OCI-LY3 (cell line): Measurements from ENCODE around the gene PATZ1.

Source experiments
- H2AFZ ChIP-seq: fragments of 200-600, 300-600 bp; shearing (Covaris generic); 2 replicates; pipeline ENCODE4 v1.6.0; 2014; ENCODE audit warnings: antibody characterized with exemption, low read depth, low read length
- H3K27ac ChIP-seq: fragments of 200-600, 300-600 bp; sonication (generic); 2 replicates; pipeline ENCODE4 v1.5.1; 2014; ENCODE audit warnings: mild to moderate bottlenecking, low read length, moderate library complexity, mixed read lengths
- H3K27me3 ChIP-seq: fragments of 200-600, 300-600 bp; sonication (generic); 2 replicates; pipeline ENCODE4 v1.6.1; 2014; ENCODE audit warnings: low read depth, low read length, mixed read lengths
- H3K36me3 ChIP-seq: fragments of 200-600, 300-600 bp; sonication (generic); replicated peaks from 2 replicates; pipeline ENCODE3; 2014; ENCODE audit warnings: low read depth, low read length, mixed read lengths
- H3K4me1 ChIP-seq: fragments of 300-600, 200-600 bp; sonication (generic); 2 replicates; pipeline ENCODE4 v1.6.1; 2014; ENCODE audit warnings: low read length, mixed read lengths
- H3K4me2 ChIP-seq: fragments of 200-600, 300-600 bp; sonication (generic); 2 replicates; pipeline ENCODE4 v1.6.1; 2014; ENCODE audit warnings: low read length, mixed read lengths
- H3K4me3 ChIP-seq: fragments of 300-600, 200-600 bp; sonication (generic); 2 replicates; pipeline ENCODE4 v1.5.1; 2014; ENCODE audit warnings: antibody characterized with exemption, mild to moderate bottlenecking, low read length, moderate library complexity
- H3K79me2 ChIP-seq: fragments of 300-600, 200-600 bp; shearing (Covaris generic); 2 replicates; pipeline ENCODE4 v1.6.1; 2014; ENCODE audit warnings: mild to moderate bottlenecking, low read length, mixed read lengths
- H3K9ac ChIP-seq: fragments of 300-600, 200-600 bp; shearing (Covaris generic); 2 replicates; pipeline ENCODE4 v1.6.0; 2014; ENCODE audit warnings: mild to moderate bottlenecking, low read length, moderate library complexity
- H3K9me3 ChIP-seq: fragments of 200-600, 300-600 bp; shearing (Covaris generic); 2 replicates; pipeline ENCODE4 v1.6.1; 2014; ENCODE audit warnings: low read length, mixed read lengths; ENCODE audit not compliant: insufficient read depth
- H4K20me1 ChIP-seq: fragments of 200-600, 300-600 bp; sonication (generic); 2 replicates; pipeline ENCODE4 v1.6.1; 2016; ENCODE audit warnings: low read length, mixed read lengths; ENCODE audit not compliant: insufficient read depth
- CTCF ChIP-seq: fragments of 200-600, 300-600 bp; sonication (generic); IDR thresholded peaks from 2 replicates; pipeline ENCODE4 v1.5.1; 2014; ENCODE audit warnings: antibody characterized with exemption, low read length, low read depth
- EZH2phosphoT487 ChIP-seq: fragments of 200-600 bp; shearing (Covaris generic); IDR thresholded peaks from 2 replicates; pipeline ENCODE4 v1.6.1; 2018; ENCODE audit warnings: antibody characterized with exemption, mixed run types, low read depth

Gene PATZ1

GRCh38 chr22:31286360-31287255, 59.5 kb downstream of the PATZ1 start:
- no peaks in the 10 kb centered on the region for H3K9me3 ChIP-seq
- H3K4me1 ChIP-seq = peaks cover 21% of the 10 kb centered on the region
- H3K4me3 ChIP-seq = no peak overlapping the region
- no peak overlapping the region for H3K4me2 ChIP-seq
- no peak overlapping the region for H2AFZ ChIP-seq
- H3K36me3 ChIP-seq = peaks cover 2% of the 10 kb centered on the region
- H3K79me2 ChIP-seq = no peaks in the 10 kb centered on the region
- TF ChIP-seq CTCF (no peak), EZH2phosphoT487 (no peak)
- H3K27me3 ChIP-seq = no peaks in the 10 kb centered on the region
- no peak overlapping the region for H3K9ac ChIP-seq
- H4K20me1 ChIP-seq = no peaks in the 10 kb centered on the region
- H3K27ac ChIP-seq = no peak overlapping the region

- H3K36me3 ChIP-seq = peaks cover 15% of the 10 kb centered on the region
- no peak overlapping the region for H3K4me3 ChIP-seq
- no peaks in the 10 kb centered on the region for H3K9me3 ChIP-seq
- no peak overlapping the region for H3K9ac ChIP-seq
- H3K79me2 ChIP-seq = no peaks in the 10 kb centered on the region
- no peaks in the 10 kb centered on the region for H3K27me3 ChIP-seq
- H3K4me1 ChIP-seq = peaks cover 10% of the 10 kb centered on the region
- H3K4me2 ChIP-seq = no peak overlapping the region
- no peak overlapping the region for H2AFZ ChIP-seq
- no peak overlapping the region for H3K27ac ChIP-seq
- no peaks in the 10 kb centered on the region for H4K20me1 ChIP-seq
- TF ChIP-seq CTCF (no peak), EZH2phosphoT487 (no peak)
Measured at GRCh38 chr22:31284281-31285155, 61.6 kb downstream of the PATZ1 start.

GRCh38 chr22:31282748-31283468, 63.2 kb downstream of the PATZ1 start:
- peaks cover 25% of the 10 kb centered on the region for H3K36me3 ChIP-seq
- H3K4me2 ChIP-seq = no peak overlapping the region
- H3K27ac ChIP-seq = no peak overlapping the region
- H3K27me3 ChIP-seq = no peaks in the 10 kb centered on the region
- no peaks in the 10 kb centered on the region for H4K20me1 ChIP-seq
- no peak overlapping the region for H3K9ac ChIP-seq
- H3K79me2 ChIP-seq = no peaks in the 10 kb centered on the region
- H2AFZ ChIP-seq = no peak overlapping the region
- TF ChIP-seq EZH2phosphoT487 (no peak), CTCF (no peak)
- H3K4me1 ChIP-seq = no peaks in the 10 kb centered on the region
- no peaks in the 10 kb centered on the region for H3K9me3 ChIP-seq
- H3K4me3 ChIP-seq = no peak overlapping the region
